GM12878 (cell line): Measurements from ENCODE around the gene CFAP54. TPM values are rescaled to one million over a fixed set of nuclear protein-coding genes. Genes with fewer than 3 reads are reported as not detected.

Experiments used
- ATAC-seq: fragments of 200-7000 bp; cut with Tn5 transposase; 3 replicates; pipeline ENCODE4 v1.9.1; 2020; ENCODE audit warnings: mild to moderate bottlenecking, moderate library complexity
- BruUV-seq: library from RNA; stranded (reverse); fragments of 400-500 nt; replicated peaks from 2 replicates; lab custom pipeline; 2021; lab: Mats Ljungman, UMichigan
- CTCF ChIA-PET: fragments of 300-600 bp; sonication (Branson Sonifier 250); formaldehyde crosslinking; extraction: SDS; loops from one replicate; lab custom pipeline; 2021; ENCODE audit warnings: inconsistent platforms; lab: Yijun Ruan, JAX
- POLR2A ChIA-PET: fragments of 350-600 bp; formaldehyde crosslinking; extraction: SDS; loops from one replicate; lab custom pipeline; 2021; ENCODE audit warnings: inconsistent platforms; lab: Charles Lee
- RAD21 ChIA-PET: fragments of 300-600 bp; sonication (Branson Sonifier 250); formaldehyde crosslinking; loops from one replicate; lab custom pipeline; 2023; ENCODE audit warnings: antibody characterized with exemption; ENCODE audit not compliant: unreplicated experiment; lab: Charles Lee
- SMC1A ChIA-PET: fragments of 300-600 bp; sonication (Branson Sonifier 250); formaldehyde crosslinking; loops from one replicate; lab custom pipeline; 2023; ENCODE audit not compliant: unreplicated experiment, uncharacterized antibody; lab: Charles Lee
- DNase-seq: peaks from one replicate; pipeline ENCODE4 v3.0.0-alpha.2; 2011; ENCODE audit warnings: low read depth, low spot score
- FAIRE-seq: peaks from 3 replicates; lab custom pipeline; 2011; peaks lifted over from hg19 to GRCh38; lab: Jason Lieb, UNC
- H2AFZ ChIP-seq: 2 replicates; pipeline ENCODE4 v1.6.0; 2011; ENCODE audit warnings: low read depth, low read length, control low read depth; ENCODE audit not compliant: control insufficient read depth
- H3K27ac ChIP-seq: 2 replicates; pipeline ENCODE4 v1.5.1; 2011; ENCODE audit warnings: control low read depth; ENCODE audit not compliant: control insufficient read depth, insufficient read depth
- H3K27me3 ChIP-seq, 2 experiments: replicated peaks in 1 of 2; 2 replicates each; pipeline versions ENCODE4 v1.6.0 to v1.6.1; 2011; ENCODE audit warnings: low read length in 1 of 2; ENCODE audit not compliant: control insufficient read depth in 2 of 2, insufficient read depth in 2 of 2
- H3K36me3 ChIP-seq, 2 experiments: 2 replicates each; pipeline ENCODE4 v1.5.1; 2011; ENCODE audit warnings: low read length in 1 of 2; ENCODE audit not compliant: control insufficient read depth in 2 of 2, insufficient read depth in 2 of 2
- H3K4me1 ChIP-seq: 2 replicates; pipeline ENCODE4 v1.6.1; 2011; ENCODE audit warnings: mild to moderate bottlenecking, low read length, moderate library complexity, mixed read lengths; ENCODE audit not compliant: control insufficient read depth, insufficient read depth
- H3K4me2 ChIP-seq: 2 replicates; pipeline ENCODE4 v1.6.0; 2011; ENCODE audit warnings: control low read depth; ENCODE audit not compliant: control insufficient read depth, insufficient read depth
- H3K4me3 ChIP-seq: fragments of 200-600 bp; sonication (generic); 2 replicates; pipeline ENCODE4 v1.5.1; 2016
- H3K79me2 ChIP-seq: 2 replicates; pipeline ENCODE4 v1.6.0; 2011; ENCODE audit warnings: low read length; ENCODE audit not compliant: control insufficient read depth, insufficient read depth
- H3K9ac ChIP-seq: 2 replicates; pipeline ENCODE4 v1.8.0; 2011; ENCODE audit warnings: low read length, control low read depth, mixed read lengths; ENCODE audit not compliant: control insufficient read depth, insufficient read depth
- H3K9me3 ChIP-seq: replicated peaks from 3 replicates; pipeline ENCODE4 v1.5.1; 2011; ENCODE audit warnings: mild to moderate bottlenecking, low read length; ENCODE audit not compliant: control insufficient read depth, insufficient read depth
- H4K20me1 ChIP-seq: 2 replicates; pipeline ENCODE4 v1.6.0; 2011; ENCODE audit not compliant: control insufficient read depth, insufficient read depth
- BACH1 ChIP-seq: fragments of 450-650 bp; IDR thresholded peaks from 2 replicates; pipeline ENCODE4 v1.6.1; 2017; ENCODE audit warnings: mild to moderate bottlenecking, borderline replicate concordance
- BMI1 ChIP-seq: fragments of 450-650 bp; IDR thresholded peaks from 2 replicates; pipeline ENCODE4 v1.6.1; 2016; ENCODE audit warnings: mild to moderate bottlenecking, moderate library complexity, borderline replicate concordance
- GATAD2B ChIP-seq: fragments of 450-650 bp; conservative IDR thresholded peaks from 2 replicates; pipeline ENCODE4 v1.6.1; 2017; ENCODE audit warnings: low read depth, mild to moderate bottlenecking, moderate library complexity
- LARP7 ChIP-seq: fragments of 450-650 bp; IDR thresholded peaks from 2 replicates; pipeline ENCODE4 v1.6.1; 2017; ENCODE audit warnings: mild to moderate bottlenecking
- MTA2 ChIP-seq: fragments of 450-650 bp; IDR thresholded peaks from 2 replicates; pipeline ENCODE4 v1.6.1; 2016; ENCODE audit warnings: low read depth, mild to moderate bottlenecking, moderate library complexity
- NR2F1 ChIP-seq: fragments of 450-650 bp; conservative IDR thresholded peaks from 2 replicates; pipeline ENCODE4 v1.6.1; 2017; ENCODE audit warnings: mild to moderate bottlenecking
- POLR2AphosphoS5 ChIP-seq: IDR thresholded peaks from 2 replicates; pipeline ENCODE4 v1.6.1; 2011; ENCODE audit warnings: mild to moderate bottlenecking, low read length, inconsistent platforms
- RAD21 ChIP-seq: IDR thresholded peaks from 2 replicates; pipeline ENCODE4 v1.6.1; 2011; ENCODE audit warnings: mild to moderate bottlenecking, low read depth, low read length, moderate library complexity; ENCODE audit not compliant: insufficient read depth
- SP1 ChIP-seq: IDR thresholded peaks from one replicate; pipeline ENCODE4 v1.6.1; 2011; ENCODE audit warnings: low read depth, low read length
- TCF3 ChIP-seq: IDR thresholded peaks from 2 replicates; pipeline ENCODE4 v1.6.1; 2012; ENCODE audit warnings: low read depth, mild to moderate bottlenecking, low read length, borderline replicate concordance; ENCODE audit not compliant: insufficient read depth
- WGBS: methylation state at CpG from one replicate; pipeline ENCODE4 v1.1.6; 2016; ENCODE audit warnings: low lambda C conversion rate; ENCODE audit not compliant: insufficient replicate concordance, insufficient coverage; ENCODE audit errors: missing lambda C conversion rate; 5-methylcytosine and 5-hydroxymethylcytosine counted together
- in situ Hi-C: fragments of 300-500 bp; cut with MboI; formaldehyde crosslinking; loops from 9 replicates; pipeline ENCODE4 v1.14.3; 2018; ENCODE audit warnings: mixed read lengths
- intact Hi-C: fragments of 100-400 bp; cut with micrococcal nuclease; formaldehyde crosslinking; loops from one replicate; pipeline ENCODE4 v1.14.2; 2022; ENCODE audit not compliant: unreplicated experiment
- polyA plus RNA-seq, 11 experiments: library from polyadenylated mRNA; depleted of rRNA in 4 of 11; unstranded in 6 of 11; stranded (reverse) in 5 of 11; fragments of >200 nt; fragmentation: Nextera tagmentation in 4 of 11; fragmentation: Illumina TruSeq in 1 of 11; extraction: Ambion mirVana in 4 of 11; extraction: Trizol in 1 of 11; gene quantifications; 1 replicate in 1 of 11; 2 replicates in 10 of 11; pipeline versions ENCODE4 v1.2.1 to v1.2.3, GENCODE V29; 2011 to 2016; ENCODE audit warnings: inconsistent platforms in 2 of 11, missing spikeins in 2 of 11, low read depth in 1 of 11
- total RNA-seq, 4 experiments: library from RNA; depleted of rRNA in 3 of 4; stranded (reverse); fragments of >200 nt in 3 of 4; fragmentation: Illumina TruSeq in 1 of 4; extraction: Trizol in 1 of 4; gene quantifications; 2 replicates each; pipeline versions ENCODE4 v1.2.1 to v1.2.3, GENCODE V29; 2013 to 2021
- TF ChIP-seq, protein P1 (sequence below): IDR thresholded peaks from 2 replicates; pipeline ENCODE4 v1.6.1; 2012; ENCODE audit warnings: low read depth, low read length, improper control_type of control experiment
- TF ChIP-seq, protein P2 (sequence below): IDR thresholded peaks from 2 replicates; pipeline ENCODE4 v1.6.1; 2012; ENCODE audit warnings: low read length, inconsistent platforms
- TF ChIP-seq, protein P3 (sequence below): IDR thresholded peaks from 2 replicates; pipeline ENCODE4 v1.6.1; 2012; ENCODE audit warnings: low read depth, low read length, improper control_type of control experiment
- TF ChIP-seq, protein P4 (sequence below): IDR thresholded peaks from 2 replicates; pipeline ENCODE4 v1.6.1; 2012; ENCODE audit warnings: improper control_type of control experiment, low read depth, low read length; ENCODE audit not compliant: insufficient replicate concordance

CFAP54 gene
- total and polyA plus RNA-seq, 10 of the 15 experiments (the other 5 are each of a cell fraction or from before 2014, with no cell fraction given), result 0.19 to 1.5 (median 0.56) TPM

GRCh38 chr12:96585977-96586376 lies 96.6 kb downstream of the CFAP54 start:
- ChIA-PET RAD21 (no interaction called here), SMC1A (no interaction called here), CTCF (no interaction called here), POLR2A (no interaction called here)
- no peak for FAIRE-seq
- H3K27me3 ChIP-seq, result no peaks in the 10 kb centered on the region
- no peak overlapping the region for H3K4me3 ChIP-seq
- H3K9me3 ChIP-seq, result no peaks in the 10 kb centered on the region
- DNase-seq, result no peak
- BruUV-seq, result no TSS peak
- no peak for TF ChIP-seq GATAD2B
- TF ChIP-seq TCF3, result no peak
- TF ChIP-seq, protein P1, sequence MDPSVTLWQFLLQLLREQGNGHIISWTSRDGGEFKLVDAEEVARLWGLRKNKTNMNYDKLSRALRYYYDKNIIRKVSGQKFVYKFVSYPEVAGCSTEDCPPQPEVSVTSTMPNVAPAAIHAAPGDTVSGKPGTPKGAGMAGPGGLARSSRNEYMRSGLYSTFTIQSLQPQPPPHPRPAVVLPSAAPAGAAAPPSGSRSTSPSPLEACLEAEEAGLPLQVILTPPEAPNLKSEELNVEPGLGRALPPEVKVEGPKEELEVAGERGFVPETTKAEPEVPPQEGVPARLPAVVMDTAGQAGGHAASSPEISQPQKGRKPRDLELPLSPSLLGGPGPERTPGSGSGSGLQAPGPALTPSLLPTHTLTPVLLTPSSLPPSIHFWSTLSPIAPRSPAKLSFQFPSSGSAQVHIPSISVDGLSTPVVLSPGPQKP, result no peak
- TF ChIP-seq, protein P2, sequence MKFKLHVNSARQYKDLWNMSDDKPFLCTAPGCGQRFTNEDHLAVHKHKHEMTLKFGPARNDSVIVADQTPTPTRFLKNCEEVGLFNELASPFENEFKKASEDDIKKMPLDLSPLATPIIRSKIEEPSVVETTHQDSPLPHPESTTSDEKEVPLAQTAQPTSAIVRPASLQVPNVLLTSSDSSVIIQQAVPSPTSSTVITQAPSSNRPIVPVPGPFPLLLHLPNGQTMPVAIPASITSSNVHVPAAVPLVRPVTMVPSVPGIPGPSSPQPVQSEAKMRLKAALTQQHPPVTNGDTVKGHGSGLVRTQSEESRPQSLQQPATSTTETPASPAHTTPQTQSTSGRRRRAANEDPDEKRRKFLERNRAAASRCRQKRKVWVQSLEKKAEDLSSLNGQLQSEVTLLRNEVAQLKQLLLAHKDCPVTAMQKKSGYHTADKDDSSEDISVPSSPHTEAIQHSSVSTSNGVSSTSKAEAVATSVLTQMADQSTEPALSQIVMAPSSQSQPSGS, result no peak
- TF ChIP-seq BACH1, result no peak
- no peak for TF ChIP-seq MTA2
- TF ChIP-seq LARP7, result no peak
- TF ChIP-seq POLR2AphosphoS5, result no peak
- TF ChIP-seq, protein P3, sequence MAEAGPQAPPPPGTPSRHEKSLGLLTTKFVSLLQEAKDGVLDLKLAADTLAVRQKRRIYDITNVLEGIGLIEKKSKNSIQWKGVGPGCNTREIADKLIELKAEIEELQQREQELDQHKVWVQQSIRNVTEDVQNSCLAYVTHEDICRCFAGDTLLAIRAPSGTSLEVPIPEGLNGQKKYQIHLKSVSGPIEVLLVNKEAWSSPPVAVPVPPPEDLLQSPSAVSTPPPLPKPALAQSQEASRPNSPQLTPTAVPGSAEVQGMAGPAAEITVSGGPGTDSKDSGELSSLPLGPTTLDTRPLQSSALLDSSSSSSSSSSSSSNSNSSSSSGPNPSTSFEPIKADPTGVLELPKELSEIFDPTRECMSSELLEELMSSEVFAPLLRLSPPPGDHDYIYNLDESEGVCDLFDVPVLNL, result no peak
- no peak for TF ChIP-seq SP1
- no peak for TF ChIP-seq BMI1
- no peak for TF ChIP-seq RAD21
- TF ChIP-seq, protein P4, sequence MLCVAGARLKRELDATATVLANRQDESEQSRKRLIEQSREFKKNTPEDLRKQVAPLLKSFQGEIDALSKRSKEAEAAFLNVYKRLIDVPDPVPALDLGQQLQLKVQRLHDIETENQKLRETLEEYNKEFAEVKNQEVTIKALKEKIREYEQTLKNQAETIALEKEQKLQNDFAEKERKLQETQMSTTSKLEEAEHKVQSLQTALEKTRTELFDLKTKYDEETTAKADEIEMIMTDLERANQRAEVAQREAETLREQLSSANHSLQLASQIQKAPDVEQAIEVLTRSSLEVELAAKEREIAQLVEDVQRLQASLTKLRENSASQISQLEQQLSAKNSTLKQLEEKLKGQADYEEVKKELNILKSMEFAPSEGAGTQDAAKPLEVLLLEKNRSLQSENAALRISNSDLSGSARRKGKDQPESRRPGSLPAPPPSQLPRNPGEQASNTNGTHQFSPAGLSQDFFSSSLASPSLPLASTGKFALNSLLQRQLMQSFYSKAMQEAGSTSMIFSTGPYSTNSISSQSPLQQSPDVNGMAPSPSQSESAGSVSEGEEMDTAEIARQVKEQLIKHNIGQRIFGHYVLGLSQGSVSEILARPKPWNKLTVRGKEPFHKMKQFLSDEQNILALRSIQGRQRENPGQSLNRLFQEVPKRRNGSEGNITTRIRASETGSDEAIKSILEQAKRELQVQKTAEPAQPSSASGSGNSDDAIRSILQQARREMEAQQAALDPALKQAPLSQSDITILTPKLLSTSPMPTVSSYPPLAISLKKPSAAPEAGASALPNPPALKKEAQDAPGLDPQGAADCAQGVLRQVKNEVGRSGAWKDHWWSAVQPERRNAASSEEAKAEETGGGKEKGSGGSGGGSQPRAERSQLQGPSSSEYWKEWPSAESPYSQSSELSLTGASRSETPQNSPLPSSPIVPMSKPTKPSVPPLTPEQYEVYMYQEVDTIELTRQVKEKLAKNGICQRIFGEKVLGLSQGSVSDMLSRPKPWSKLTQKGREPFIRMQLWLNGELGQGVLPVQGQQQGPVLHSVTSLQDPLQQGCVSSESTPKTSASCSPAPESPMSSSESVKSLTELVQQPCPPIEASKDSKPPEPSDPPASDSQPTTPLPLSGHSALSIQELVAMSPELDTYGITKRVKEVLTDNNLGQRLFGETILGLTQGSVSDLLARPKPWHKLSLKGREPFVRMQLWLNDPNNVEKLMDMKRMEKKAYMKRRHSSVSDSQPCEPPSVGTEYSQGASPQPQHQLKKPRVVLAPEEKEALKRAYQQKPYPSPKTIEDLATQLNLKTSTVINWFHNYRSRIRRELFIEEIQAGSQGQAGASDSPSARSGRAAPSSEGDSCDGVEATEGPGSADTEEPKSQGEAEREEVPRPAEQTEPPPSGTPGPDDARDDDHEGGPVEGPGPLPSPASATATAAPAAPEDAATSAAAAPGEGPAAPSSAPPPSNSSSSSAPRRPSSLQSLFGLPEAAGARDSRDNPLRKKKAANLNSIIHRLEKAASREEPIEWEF, result no peak
- TF ChIP-seq NR2F1, result no peak
- 0% methylated on average over 1 of the region's 1 CpG for WGBS
- H3K79me2 ChIP-seq, result no peaks in the 10 kb centered on the region
- H2AFZ ChIP-seq, result no peak overlapping the region
- H3K27ac ChIP-seq, result no peak overlapping the region
- H3K9ac ChIP-seq, result no peak overlapping the region
- intact Hi-C loops (no loop called here), in situ Hi-C loops (loop anchor here (10.0 to 25.0 kb wide), 3 partner anchors 826 to 1809 kb away; no protein-coding TSS in a partner anchor)
- no peaks in the 10 kb centered on the region for H3K36me3 ChIP-seq
- no peak for ATAC-seq
- H3K4me2 ChIP-seq, result no peak overlapping the region
- no peaks in the 10 kb centered on the region for H4K20me1 ChIP-seq
- no peaks in the 10 kb centered on the region for H3K4me1 ChIP-seq
